Measurements from ENCODE around the gene ZNF550.

Gene ZNF550

GRCh38 chr19:57572415-57572947 is 12.8 kb upstream of the ZNF550 start:
- no peak overlapping the region for H3K27ac ChIP-seq (ENCODE audit: low read depth, low read length)
- H3K9ac ChIP-seq (ENCODE audit: low read depth in 1 of 2, low read length in 2 of 2), result no peak overlapping the region
- peak overlapping the region in 1 of 2 donors; percentile 7 for H3K4me3 ChIP-seq (ENCODE audit: low read depth in 1 of 2, low read length in 2 of 2)
- peaks cover 83 to 95% of the 10 kb centered on the region in 2 donors for H3K9me3 ChIP-seq (ENCODE audit: control insufficient read depth in 1 of 2, low read length in 2 of 2)
- no peaks in the 10 kb centered on the region for H3K27me3 ChIP-seq (ENCODE audit: control insufficient read depth in 1 of 2, insufficient read depth in 2 of 2, low read length in 2 of 2)
- no peaks in the 10 kb centered on the region for H3K4me1 ChIP-seq (ENCODE audit: control insufficient read depth in 1 of 2, insufficient read depth in 2 of 2, low read length in 2 of 2)
- H3K36me3 ChIP-seq (ENCODE audit: control insufficient read depth in 1 of 2, insufficient read depth in 2 of 2, low read length in 2 of 2), result peaks cover 54 to 58% of the 10 kb centered on the region in 2 donors

GRCh38 chr19:57570707-57571106 is 11.0 kb upstream of the ZNF550 start:
- Histone ChIP-seq H3K4me1 (ENCODE audit: control insufficient read depth in 1 of 2, insufficient read depth in 2 of 2, low read length in 2 of 2) (no peaks in the 10 kb centered on the region), H3K4me3 (ENCODE audit: low read depth in 1 of 2, low read length in 2 of 2) (no peak overlapping the region), H3K9me3 (ENCODE audit: control insufficient read depth in 1 of 2, low read length in 2 of 2) (peaks cover 87 to 98% of the 10 kb centered on the region in 2 donors), H3K9ac (ENCODE audit: low read depth in 1 of 2, low read length in 2 of 2) (no peak overlapping the region), H3K36me3 (ENCODE audit: control insufficient read depth in 1 of 2, insufficient read depth in 2 of 2, low read length in 2 of 2) (peaks cover 41 to 45% of the 10 kb centered on the region in 2 donors), H3K27me3 (ENCODE audit: control insufficient read depth in 1 of 2, insufficient read depth in 2 of 2, low read length in 2 of 2) (no peaks in the 10 kb centered on the region), H3K27ac (ENCODE audit: low read depth, low read length) (no peak overlapping the region)

GRCh38 chr19:57566396-57567265 is 7.0 kb upstream of the ZNF550 start:
- no peaks in the 10 kb centered on the region for H3K4me1 ChIP-seq (ENCODE audit: control insufficient read depth in 1 of 2, insufficient read depth in 2 of 2, low read length in 2 of 2)
- H3K4me3 ChIP-seq (ENCODE audit: low read depth in 1 of 2, low read length in 2 of 2), result no peak overlapping the region
- H3K36me3 ChIP-seq (ENCODE audit: control insufficient read depth in 1 of 2, insufficient read depth in 2 of 2, low read length in 2 of 2), result peaks cover 2 to 4% of the 10 kb centered on the region in 2 donors
- peaks cover 63 to 79% of the 10 kb centered on the region in 2 donors for H3K9me3 ChIP-seq (ENCODE audit: control insufficient read depth in 1 of 2, low read length in 2 of 2)
- no peak overlapping the region for H3K9ac ChIP-seq (ENCODE audit: low read depth in 1 of 2, low read length in 2 of 2)
- no peaks in the 10 kb centered on the region for H3K27me3 ChIP-seq (ENCODE audit: control insufficient read depth in 1 of 2, insufficient read depth in 2 of 2, low read length in 2 of 2)
- H3K27ac ChIP-seq (ENCODE audit: low read depth, low read length), result no peak overlapping the region

GRCh38 chr19:57563547-57563946 is 3.9 kb upstream of the ZNF550 start:
- Histone ChIP-seq H3K9me3 (ENCODE audit: control insufficient read depth in 1 of 2, low read length in 2 of 2) (peaks cover 41 to 50% of the 10 kb centered on the region in 2 donors), H3K9ac (ENCODE audit: low read depth in 1 of 2, low read length in 2 of 2) (no peak overlapping the region), H3K27ac (ENCODE audit: low read depth, low read length) (no peak overlapping the region), H3K36me3 (ENCODE audit: control insufficient read depth in 1 of 2, insufficient read depth in 2 of 2, low read length in 2 of 2) (no peaks in the 10 kb centered on the region), H3K27me3 (ENCODE audit: control insufficient read depth in 1 of 2, insufficient read depth in 2 of 2, low read length in 2 of 2) (no peaks in the 10 kb centered on the region), H3K4me1 (ENCODE audit: control insufficient read depth in 1 of 2, insufficient read depth in 2 of 2, low read length in 2 of 2) (peaks cover 5 to 11% of the 10 kb centered on the region in 2 donors), H3K4me3 (ENCODE audit: low read depth in 1 of 2, low read length in 2 of 2) (no peak overlapping the region)

- Histone ChIP-seq H3K4me3 (ENCODE audit: low read depth in 1 of 2, low read length in 2 of 2) (peak overlapping the region; percentile 89 to 99), H3K27ac (ENCODE audit: low read depth, low read length) (no peak overlapping the region), H3K9ac (ENCODE audit: low read depth in 1 of 2, low read length in 2 of 2) (peak overlapping the region; percentile 85 to 93), H3K4me1 (ENCODE audit: control insufficient read depth in 1 of 2, insufficient read depth in 2 of 2, low read length in 2 of 2) (peaks cover 8 to 17% of the 10 kb centered on the region in 2 donors), H3K9me3 (ENCODE audit: control insufficient read depth in 1 of 2, low read length in 2 of 2) (peaks cover 27 to 35% of the 10 kb centered on the region in 2 donors), H3K27me3 (ENCODE audit: control insufficient read depth in 1 of 2, insufficient read depth in 2 of 2, low read length in 2 of 2) (no peaks in the 10 kb centered on the region), H3K36me3 (ENCODE audit: control insufficient read depth in 1 of 2, insufficient read depth in 2 of 2, low read length in 2 of 2) (peaks cover 14 to 16% of the 10 kb centered on the region in 2 donors)
These were observed 407 bp upstream of the ZNF550 start for GRCh38 chr19:57560049-57560491.

- Histone ChIP-seq H3K36me3 (ENCODE audit: control insufficient read depth in 1 of 2, insufficient read depth in 2 of 2, low read length in 2 of 2) (peaks cover 23 to 27% of the 10 kb centered on the region in 2 donors), H3K4me3 (ENCODE audit: low read depth in 1 of 2, low read length in 2 of 2) (peak overlapping the region; percentile 89 to 99), H3K9ac (ENCODE audit: low read depth in 1 of 2, low read length in 2 of 2) (peak overlapping the region; percentile 85 to 93), H3K27ac (ENCODE audit: low read depth, low read length) (no peak overlapping the region), H3K4me1 (ENCODE audit: control insufficient read depth in 1 of 2, insufficient read depth in 2 of 2, low read length in 2 of 2) (peaks cover 8 to 17% of the 10 kb centered on the region in 2 donors), H3K9me3 (ENCODE audit: control insufficient read depth in 1 of 2, low read length in 2 of 2) (peaks cover 26 to 35% of the 10 kb centered on the region in 2 donors), H3K27me3 (ENCODE audit: control insufficient read depth in 1 of 2, insufficient read depth in 2 of 2, low read length in 2 of 2) (no peaks in the 10 kb centered on the region)
These were observed 657 bp downstream of the ZNF550 start for GRCh38 chr19:57559008-57559403.

- H3K36me3 ChIP-seq (ENCODE audit: control insufficient read depth in 1 of 2, insufficient read depth in 2 of 2, low read length in 2 of 2), result peaks cover 23 to 32% of the 10 kb centered on the region in 2 donors
- peak overlapping the region; percentile 85 to 93 for H3K9ac ChIP-seq (ENCODE audit: low read depth in 1 of 2, low read length in 2 of 2)
- peaks cover 31 to 34% of the 10 kb centered on the region in 2 donors for H3K9me3 ChIP-seq (ENCODE audit: control insufficient read depth in 1 of 2, low read length in 2 of 2)
- no peak overlapping the region for H3K27ac ChIP-seq (ENCODE audit: low read depth, low read length)
- H3K4me1 ChIP-seq (ENCODE audit: control insufficient read depth in 1 of 2, insufficient read depth in 2 of 2, low read length in 2 of 2), result peaks cover 8 to 17% of the 10 kb centered on the region in 2 donors
- H3K4me3 ChIP-seq (ENCODE audit: low read depth in 1 of 2, low read length in 2 of 2), result peak overlapping the region; percentile 89 to 99
- no peaks in the 10 kb centered on the region for H3K27me3 ChIP-seq (ENCODE audit: control insufficient read depth in 1 of 2, insufficient read depth in 2 of 2, low read length in 2 of 2)
These were observed 1.1 kb downstream of the ZNF550 start for GRCh38 chr19:57558525-57558924.

GRCh38 chr19:57557659-57558058 is 2.0 kb downstream of the ZNF550 start:
- peaks cover 26 to 41% of the 10 kb centered on the region in 2 donors for H3K36me3 ChIP-seq (ENCODE audit: control insufficient read depth in 1 of 2, insufficient read depth in 2 of 2, low read length in 2 of 2)
- H3K9ac ChIP-seq (ENCODE audit: low read depth in 1 of 2, low read length in 2 of 2), result no peak overlapping the region
- peaks cover 8 to 17% of the 10 kb centered on the region in 2 donors for H3K4me1 ChIP-seq (ENCODE audit: control insufficient read depth in 1 of 2, insufficient read depth in 2 of 2, low read length in 2 of 2)
- H3K27ac ChIP-seq (ENCODE audit: low read depth, low read length), result no peak overlapping the region
- no peaks in the 10 kb centered on the region for H3K27me3 ChIP-seq (ENCODE audit: control insufficient read depth in 1 of 2, insufficient read depth in 2 of 2, low read length in 2 of 2)
- H3K4me3 ChIP-seq (ENCODE audit: low read depth in 1 of 2, low read length in 2 of 2), result peak overlapping the region in 1 of 2 donors; percentile 99
- peaks cover 39% of the 10 kb centered on the region in 2 donors for H3K9me3 ChIP-seq (ENCODE audit: control insufficient read depth in 1 of 2, low read length in 2 of 2)

- peaks cover 73 to 84% of the 10 kb centered on the region in 2 donors for H3K9me3 ChIP-seq (ENCODE audit: control insufficient read depth in 1 of 2, low read length in 2 of 2)
- no peak overlapping the region for H3K27ac ChIP-seq (ENCODE audit: low read depth, low read length)
- no peaks in the 10 kb centered on the region for H3K4me1 ChIP-seq (ENCODE audit: control insufficient read depth in 1 of 2, insufficient read depth in 2 of 2, low read length in 2 of 2)
- H3K36me3 ChIP-seq (ENCODE audit: control insufficient read depth in 1 of 2, insufficient read depth in 2 of 2, low read length in 2 of 2), result peaks cover 64 to 91% of the 10 kb centered on the region in 2 donors
- H3K27me3 ChIP-seq (ENCODE audit: control insufficient read depth in 1 of 2, insufficient read depth in 2 of 2, low read length in 2 of 2), result no peaks in the 10 kb centered on the region
- no peak overlapping the region for H3K9ac ChIP-seq (ENCODE audit: low read depth in 1 of 2, low read length in 2 of 2)
- H3K4me3 ChIP-seq (ENCODE audit: low read depth in 1 of 2, low read length in 2 of 2), result peak overlapping the region; percentile 43 to 46
These were observed 7.2 kb downstream of the ZNF550 start for GRCh38 chr19:57552432-57552831.

GRCh38 chr19:57546513-57546912 is 13.2 kb downstream of the ZNF550 start:
- H3K4me1 ChIP-seq (ENCODE audit: control insufficient read depth in 1 of 2, insufficient read depth in 2 of 2, low read length in 2 of 2), result no peaks in the 10 kb centered on the region
- H3K36me3 ChIP-seq (ENCODE audit: control insufficient read depth in 1 of 2, insufficient read depth in 2 of 2, low read length in 2 of 2), result peaks cover 62 to 80% of the 10 kb centered on the region in 2 donors
- H3K27me3 ChIP-seq (ENCODE audit: control insufficient read depth in 1 of 2, insufficient read depth in 2 of 2, low read length in 2 of 2), result no peaks in the 10 kb centered on the region
- H3K4me3 ChIP-seq (ENCODE audit: low read depth in 1 of 2, low read length in 2 of 2), result peak overlapping the region; percentile 27 to 47
- H3K27ac ChIP-seq (ENCODE audit: low read depth, low read length), result no peak overlapping the region
- no peak overlapping the region for H3K9ac ChIP-seq (ENCODE audit: low read depth in 1 of 2, low read length in 2 of 2)
- peaks cover 81 to 95% of the 10 kb centered on the region in 2 donors for H3K9me3 ChIP-seq (ENCODE audit: control insufficient read depth in 1 of 2, low read length in 2 of 2)

All from duodenal mucosa (tissue), 2 donors.